Measurements from ENCODE around the gene SERP2. TPM values are rescaled to one million over a fixed set of nuclear protein-coding genes. Genes with fewer than 3 reads are reported as not detected.
A peak's percentile ranks its signal among the peaks of the same experiment; 100 is the strongest.

Gene SERP2
- total and polyA plus RNA-seq, 2 of the 13 experiments (the other 11 are each of a cell fraction or from before 2014, with no cell fraction given): not detected

GRCh38 chr13:44386913-44387556 is 13.4 kb downstream of the SERP2 start:
- H3K36me3 ChIP-seq (replicated peaks in 1 of 2; ENCODE audit: control insufficient read depth in 1 of 2, insufficient read depth in 2 of 2, low read length in 2 of 2): no peaks in the 10 kb centered on the region
- ChIA-PET POLR2A (no interaction called here), CTCF (ENCODE audit: low intra/inter-chr PET ratio, low total read pairs) (no interaction called here)
- H3K79me2 ChIP-seq (ENCODE audit: insufficient read depth, low read length): no peaks in the 10 kb centered on the region
- H4K20me1 ChIP-seq (ENCODE audit: insufficient read depth, low read length): no peaks in the 10 kb centered on the region
- WGBS (ENCODE audit: low lambda C conversion rate): 43% methylated on average over 7 of the region's 7 CpGs
- no peak overlapping the region for H3K27ac ChIP-seq (ENCODE audit: extremely low read length, insufficient read depth, low read length)
- H3K4me2 ChIP-seq (ENCODE audit: low read depth, low read length): no peak overlapping the region
- H3K9me3 ChIP-seq (ENCODE audit: low read length): no peaks in the 10 kb centered on the region
- ATAC-seq (no peak), DNase-seq (ENCODE audit: low spot score) (no peak), FAIRE-seq (no peak)
- no peak overlapping the region for H3K4me3 ChIP-seq (replicated peaks in 1 of 3; ENCODE audit: insufficient read depth in 1 of 3, low read depth in 2 of 3, low read length in 3 of 3)
- in situ Hi-C loops (cut with HindIII; ENCODE audit: extremely low pct_ligation_motif_present, low pct_unique_long_range_greater_than_20kb): no loop called here
- intact Hi-C loops (cut with micrococcal nuclease; ENCODE audit: unreplicated experiment): no loop called here
- TF ChIP-seq, protein P1, sequence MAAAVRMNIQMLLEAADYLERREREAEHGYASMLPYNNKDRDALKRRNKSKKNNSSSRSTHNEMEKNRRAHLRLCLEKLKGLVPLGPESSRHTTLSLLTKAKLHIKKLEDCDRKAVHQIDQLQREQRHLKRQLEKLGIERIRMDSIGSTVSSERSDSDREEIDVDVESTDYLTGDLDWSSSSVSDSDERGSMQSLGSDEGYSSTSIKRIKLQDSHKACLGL (CRISPR knock-in tag; IDR thresholded peaks at IDR 0.05): no peak
- BruUV-seq (replicated peaks): no TSS peak
- H3K4me1 ChIP-seq (ENCODE audit: insufficient read depth, low read length): peaks cover 18% of the 10 kb centered on the region
- no peak overlapping the region for H3K9ac ChIP-seq (ENCODE audit: insufficient read depth, low read depth, low read length)
- H3K27me3 ChIP-seq (ENCODE audit: control insufficient read depth in 1 of 2, insufficient read depth in 2 of 2, low read length in 2 of 2): no peaks in the 10 kb centered on the region
- H2AFZ ChIP-seq (ENCODE audit: low read length): no peak overlapping the region

DNA sequence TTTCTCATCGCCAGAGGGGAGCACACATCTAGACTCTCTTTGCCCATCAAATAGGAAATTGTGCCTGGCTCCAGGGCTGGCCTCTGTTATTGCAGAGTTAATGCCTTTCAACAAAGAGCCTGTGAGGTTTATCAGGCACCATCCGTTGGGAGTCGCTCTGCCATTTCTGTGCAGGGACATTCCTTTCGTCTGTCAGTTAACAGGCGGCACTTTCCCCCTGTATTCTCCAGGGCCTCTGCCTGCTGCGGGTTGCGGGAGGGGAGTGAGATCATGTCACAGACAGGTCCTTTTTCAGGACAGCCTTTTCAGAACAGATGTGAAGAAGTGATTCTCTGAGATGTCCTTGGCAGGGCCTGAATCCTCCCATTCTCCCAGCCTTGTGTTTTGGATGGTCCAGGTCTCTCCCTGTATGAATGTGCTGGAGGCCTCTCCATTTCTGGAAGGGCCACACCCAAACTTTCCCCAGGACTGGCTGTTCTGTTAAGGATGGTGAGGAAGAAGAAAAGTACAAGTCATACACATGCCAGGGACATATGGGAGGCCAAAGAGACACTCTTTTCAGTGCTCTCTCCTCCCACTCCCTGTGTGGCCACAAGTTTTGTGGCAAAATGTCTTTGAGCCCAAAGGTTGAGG is 14.9 kb downstream of the SERP2 start:
- no peaks in the 10 kb centered on the region for H3K79me2 ChIP-seq (ENCODE audit: insufficient read depth, low read length)
- WGBS (ENCODE audit: low lambda C conversion rate): 20% methylated on average over 5 of the region's 7 CpGs
- no peak overlapping the region for H3K4me2 ChIP-seq (ENCODE audit: low read depth, low read length)
- in situ Hi-C loops (cut with HindIII; ENCODE audit: extremely low pct_ligation_motif_present, low pct_unique_long_range_greater_than_20kb) (no loop called here), intact Hi-C loops (cut with micrococcal nuclease; ENCODE audit: unreplicated experiment) (no loop called here)
- H4K20me1 ChIP-seq (ENCODE audit: insufficient read depth, low read length): no peaks in the 10 kb centered on the region
- no peak overlapping the region for H3K27ac ChIP-seq (ENCODE audit: extremely low read length, insufficient read depth, low read length)
- H3K36me3 ChIP-seq (replicated peaks in 1 of 2; ENCODE audit: control insufficient read depth in 1 of 2, insufficient read depth in 2 of 2, low read length in 2 of 2): no peaks in the 10 kb centered on the region
- no peak overlapping the region for H3K9ac ChIP-seq (ENCODE audit: insufficient read depth, low read depth, low read length)
- no TSS peak for BruUV-seq (replicated peaks)
- no peaks in the 10 kb centered on the region for H3K27me3 ChIP-seq (ENCODE audit: control insufficient read depth in 1 of 2, insufficient read depth in 2 of 2, low read length in 2 of 2)
- peaks cover 18% of the 10 kb centered on the region for H3K4me1 ChIP-seq (ENCODE audit: insufficient read depth, low read length)
- peak; percentile 83 for ATAC-seq
- DNase-seq (ENCODE audit: low spot score): peak; percentile 31
- H3K9me3 ChIP-seq (ENCODE audit: low read length): no peaks in the 10 kb centered on the region
- ChIA-PET CTCF (ENCODE audit: low intra/inter-chr PET ratio, low total read pairs) (no interaction called here), POLR2A (interaction anchor here (1.1 kb wide), 1 partner anchor 48 kb away, joined by 3 read pairs; no protein-coding TSS in a partner anchor)
- no peak overlapping the region for H3K4me3 ChIP-seq (replicated peaks in 1 of 3; ENCODE audit: insufficient read depth in 1 of 3, low read depth in 2 of 3, low read length in 3 of 3)
- FAIRE-seq: peak; percentile 21
- H2AFZ ChIP-seq (ENCODE audit: low read length): no peak overlapping the region
- TF ChIP-seq, protein P2, sequence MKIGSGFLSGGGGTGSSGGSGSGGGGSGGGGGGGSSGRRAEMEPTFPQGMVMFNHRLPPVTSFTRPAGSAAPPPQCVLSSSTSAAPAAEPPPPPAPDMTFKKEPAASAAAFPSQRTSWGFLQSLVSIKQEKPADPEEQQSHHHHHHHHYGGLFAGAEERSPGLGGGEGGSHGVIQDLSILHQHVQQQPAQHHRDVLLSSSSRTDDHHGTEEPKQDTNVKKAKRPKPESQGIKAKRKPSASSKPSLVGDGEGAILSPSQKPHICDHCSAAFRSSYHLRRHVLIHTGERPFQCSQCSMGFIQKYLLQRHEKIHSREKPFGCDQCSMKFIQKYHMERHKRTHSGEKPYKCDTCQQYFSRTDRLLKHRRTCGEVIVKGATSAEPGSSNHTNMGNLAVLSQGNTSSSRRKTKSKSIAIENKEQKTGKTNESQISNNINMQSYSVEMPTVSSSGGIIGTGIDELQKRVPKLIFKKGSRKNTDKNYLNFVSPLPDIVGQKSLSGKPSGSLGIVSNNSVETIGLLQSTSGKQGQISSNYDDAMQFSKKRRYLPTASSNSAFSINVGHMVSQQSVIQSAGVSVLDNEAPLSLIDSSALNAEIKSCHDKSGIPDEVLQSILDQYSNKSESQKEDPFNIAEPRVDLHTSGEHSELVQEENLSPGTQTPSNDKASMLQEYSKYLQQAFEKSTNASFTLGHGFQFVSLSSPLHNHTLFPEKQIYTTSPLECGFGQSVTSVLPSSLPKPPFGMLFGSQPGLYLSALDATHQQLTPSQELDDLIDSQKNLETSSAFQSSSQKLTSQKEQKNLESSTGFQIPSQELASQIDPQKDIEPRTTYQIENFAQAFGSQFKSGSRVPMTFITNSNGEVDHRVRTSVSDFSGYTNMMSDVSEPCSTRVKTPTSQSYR (CRISPR knock-in tag; IDR thresholded peaks at IDR 0.05; ENCODE audit: borderline replicate concordance): peak; percentile 79; the same call in 1 of the 2 replicates
- TF ChIP-seq SMC3 (IDR thresholded peaks at IDR 0.05; ENCODE audit: low read length) (peak; percentile 24; the same call in 1 of the 2 replicates), STAG1 (CRISPR knock-in tag; IDR thresholded peaks at IDR 0.05) (peak; percentile 62), ZNF3 (CRISPR knock-in tag; IDR thresholded peaks at IDR 0.05) (no peak), GATAD2A (CRISPR knock-in tag; IDR thresholded peaks at IDR 0.05) (no peak), RFX3 (CRISPR knock-in tag; IDR thresholded peaks at IDR 0.05) (no peak)
- TF ChIP-seq, protein P3, sequence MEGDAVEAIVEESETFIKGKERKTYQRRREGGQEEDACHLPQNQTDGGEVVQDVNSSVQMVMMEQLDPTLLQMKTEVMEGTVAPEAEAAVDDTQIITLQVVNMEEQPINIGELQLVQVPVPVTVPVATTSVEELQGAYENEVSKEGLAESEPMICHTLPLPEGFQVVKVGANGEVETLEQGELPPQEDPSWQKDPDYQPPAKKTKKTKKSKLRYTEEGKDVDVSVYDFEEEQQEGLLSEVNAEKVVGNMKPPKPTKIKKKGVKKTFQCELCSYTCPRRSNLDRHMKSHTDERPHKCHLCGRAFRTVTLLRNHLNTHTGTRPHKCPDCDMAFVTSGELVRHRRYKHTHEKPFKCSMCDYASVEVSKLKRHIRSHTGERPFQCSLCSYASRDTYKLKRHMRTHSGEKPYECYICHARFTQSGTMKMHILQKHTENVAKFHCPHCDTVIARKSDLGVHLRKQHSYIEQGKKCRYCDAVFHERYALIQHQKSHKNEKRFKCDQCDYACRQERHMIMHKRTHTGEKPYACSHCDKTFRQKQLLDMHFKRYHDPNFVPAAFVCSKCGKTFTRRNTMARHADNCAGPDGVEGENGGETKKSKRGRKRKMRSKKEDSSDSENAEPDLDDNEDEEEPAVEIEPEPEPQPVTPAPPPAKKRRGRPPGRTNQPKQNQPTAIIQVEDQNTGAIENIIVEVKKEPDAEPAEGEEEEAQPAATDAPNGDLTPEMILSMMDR (CRISPR knock-in tag; IDR thresholded peaks at IDR 0.05): peak; percentile 61

Data from HepG2 (cell line).